K562 (cell line): ENCODE results near the gene TNFAIP3. TPM values are rescaled to one million over a fixed set of nuclear protein-coding genes. Genes with fewer than 3 reads are reported as not detected.
A peak's percentile ranks its signal among the peaks of the same experiment; 100 is the strongest.

ENCODE experiments used
- BCOR ChIP-seq: fragments of 450-650 bp; IDR thresholded peaks from 2 replicates; pipeline ENCODE4 v1.6.1; 2016
- CBFA2T2 ChIP-seq: fragments of 450-650 bp; conservative IDR thresholded peaks from 2 replicates; pipeline ENCODE4 v1.6.1; 2017; ENCODE audit warnings: mild to moderate bottlenecking
- CREB1 ChIP-seq, 2 experiments: sonication (generic) in 1 of 2; formaldehyde crosslinking in 1 of 2; IDR thresholded peaks; 2 replicates each; pipeline versions ENCODE4 v1.6.1 to v1.8.0; 2012 to 2022; ENCODE audit warnings: inconsistent platforms in 1 of 2, mild to moderate bottlenecking in 1 of 2, missing genetic modification reagents in 1 of 2, moderate library complexity in 1 of 2
- EP300 ChIP-seq: IDR thresholded peaks from 2 replicates; pipeline ENCODE4 v1.6.1; 2012; ENCODE audit warnings: low read length, improper control_type of control experiment
- KLF16 ChIP-seq: IDR thresholded peaks from 2 replicates; pipeline ENCODE4 v1.6.1; 2016; ENCODE audit warnings: antibody characterized with exemption
- MYC ChIP-seq, 2 experiments: fragments of 250-450 bp in 1 of 2; sonication (Bioruptor Pico) in 1 of 2; IDR thresholded peaks; 2 replicates each; pipeline versions ENCODE4 v1.5.1 to v1.6.1; 2012 to 2021; ENCODE audit warnings: low read depth in 2 of 2, borderline replicate concordance in 1 of 2, improper control_type of control experiment in 1 of 2, low read length in 1 of 2, mild to moderate bottlenecking in 1 of 2, moderate library complexity in 1 of 2
- NBN ChIP-seq: fragments of 450-650 bp; IDR thresholded peaks from 2 replicates; pipeline ENCODE4 v1.6.1; 2016; ENCODE audit warnings: low read depth, mild to moderate bottlenecking
- TAL1 ChIP-seq: fragments of 450-650 bp; IDR thresholded peaks from 2 replicates; pipeline ENCODE4 v1.6.1; 2016; ENCODE audit warnings: mild to moderate bottlenecking
- polyA plus RNA-seq, 8 experiments: library from polyadenylated mRNA; depleted of rRNA in 4 of 8; stranded (reverse) in 5 of 8; unstranded in 3 of 8; fragments of >200 nt; fragmentation: Nextera tagmentation in 2 of 8; fragmentation: Illumina TruSeq in 1 of 8; extraction: Ambion mirVana in 2 of 8; extraction: Trizol in 1 of 8; gene quantifications; 2 replicates each; pipeline versions ENCODE4 v1.2.1 to v1.2.3, GENCODE V29; 2011 to 2014; ENCODE audit warnings: inconsistent platforms in 1 of 8, missing spikeins in 1 of 8
- total RNA-seq, 7 experiments: library from RNA; depleted of rRNA in 6 of 7; stranded (reverse); fragments of >200 nt in 6 of 7; fragmentation: Illumina TruSeq in 2 of 7; extraction: Trizol in 2 of 7; gene quantifications; 2 replicates each; pipeline versions ENCODE4 v1.2.1 to v1.2.3, GENCODE V29; 2011 to 2021; ENCODE audit warnings: low replicate concordance in 1 of 7
- TF ChIP-seq, protein P1 (sequence below): fragments of 450-650 bp; IDR thresholded peaks from 2 replicates; pipeline ENCODE4 v1.6.1; 2016; ENCODE audit warnings: mild to moderate bottlenecking

TNFAIP3 gene
- total and polyA plus RNA-seq, 9 of the 15 experiments (the other 6 are each of a cell fraction or from before 2014, with no cell fraction given): 0.79 to 17.0 (median 6.4) TPM

- no peak for TF ChIP-seq BCOR
- TF ChIP-seq MYC (IDR thresholded peaks at IDR 0.05; ENCODE audit: low read depth, low read length): peak; percentile 51; the same call in 1 of the 2 replicates
- TF ChIP-seq MYC (CRISPR knock-in tag; IDR thresholded peaks at IDR 0.05; ENCODE audit: borderline replicate concordance, low read depth): no peak
- peak; percentile 13; the same call in 1 of the 2 replicates for TF ChIP-seq CREB1 (IDR thresholded peaks at IDR 0.05)
- TF ChIP-seq CREB1 (CRISPR knock-in tag; IDR thresholded peaks at IDR 0.05): no peak
- peak; percentile 66; the same call in 1 of the 2 replicates for TF ChIP-seq EP300
- peak; percentile 93 for TF ChIP-seq CBFA2T2
- peak; percentile 89 for TF ChIP-seq KLF16
- TF ChIP-seq TAL1: peak; percentile 90
- TF ChIP-seq, protein P1, sequence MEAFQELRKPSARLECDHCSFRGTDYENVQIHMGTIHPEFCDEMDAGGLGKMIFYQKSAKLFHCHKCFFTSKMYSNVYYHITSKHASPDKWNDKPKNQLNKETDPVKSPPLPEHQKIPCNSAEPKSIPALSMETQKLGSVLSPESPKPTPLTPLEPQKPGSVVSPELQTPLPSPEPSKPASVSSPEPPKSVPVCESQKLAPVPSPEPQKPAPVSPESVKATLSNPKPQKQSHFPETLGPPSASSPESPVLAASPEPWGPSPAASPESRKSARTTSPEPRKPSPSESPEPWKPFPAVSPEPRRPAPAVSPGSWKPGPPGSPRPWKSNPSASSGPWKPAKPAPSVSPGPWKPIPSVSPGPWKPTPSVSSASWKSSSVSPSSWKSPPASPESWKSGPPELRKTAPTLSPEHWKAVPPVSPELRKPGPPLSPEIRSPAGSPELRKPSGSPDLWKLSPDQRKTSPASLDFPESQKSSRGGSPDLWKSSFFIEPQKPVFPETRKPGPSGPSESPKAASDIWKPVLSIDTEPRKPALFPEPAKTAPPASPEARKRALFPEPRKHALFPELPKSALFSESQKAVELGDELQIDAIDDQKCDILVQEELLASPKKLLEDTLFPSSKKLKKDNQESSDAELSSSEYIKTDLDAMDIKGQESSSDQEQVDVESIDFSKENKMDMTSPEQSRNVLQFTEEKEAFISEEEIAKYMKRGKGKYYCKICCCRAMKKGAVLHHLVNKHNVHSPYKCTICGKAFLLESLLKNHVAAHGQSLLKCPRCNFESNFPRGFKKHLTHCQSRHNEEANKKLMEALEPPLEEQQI: peak; percentile 65
- TF ChIP-seq NBN: 0 out of 2 replicates have a peak, but pooled peaks have one; percentile 30
Observed at GRCh38 chr6:137850816-137851602, 16.1 kb upstream of the TNFAIP3 start (continued).
